Liver (tissue), 9 donors: Measurements from ENCODE around the gene F12. TPM values are rescaled to one million over a fixed set of nuclear protein-coding genes. Genes with fewer than 3 reads are reported as not detected.
A peak's percentile ranks its signal among the peaks of the same experiment; 100 is the strongest.

Experiments
- DNase-seq: peaks from one replicate; pipeline ENCODE4 v3.0.0-alpha.2; 2017; ENCODE audit warnings: low spot score
- H3K27ac ChIP-seq, 2 donors: one replicate each; pipeline ENCODE4 v1.7.0; 2013; ENCODE audit warnings: inconsistent platforms in 2 of 2, low read length in 2 of 2, control low read depth in 1 of 2, low read depth in 1 of 2, mild to moderate bottlenecking in 1 of 2
- H3K27me3 ChIP-seq, 4 donors: one replicate each; pipeline versions ENCODE4 v1.6.1 to v1.7.0; 2013; ENCODE audit warnings: low read length in 3 of 4, inconsistent platforms in 1 of 4, mild to moderate bottlenecking in 1 of 4, moderate library complexity in 1 of 4; ENCODE audit not compliant: control insufficient read depth in 4 of 4, insufficient read depth in 4 of 4
- H3K36me3 ChIP-seq, 4 donors: one replicate each; pipeline versions ENCODE4 v1.6.1 to v1.7.0; 2013; ENCODE audit warnings: low read length in 3 of 4, mild to moderate bottlenecking in 3 of 4, low read depth in 1 of 4, moderate library complexity in 1 of 4; ENCODE audit not compliant: control insufficient read depth in 4 of 4, insufficient read depth in 3 of 4
- H3K4me1 ChIP-seq, 4 donors: one replicate each; pipeline versions ENCODE4 v1.6.1 to v1.7.0; 2013; ENCODE audit warnings: low read length in 3 of 4, mild to moderate bottlenecking in 3 of 4, moderate library complexity in 1 of 4; ENCODE audit not compliant: control insufficient read depth in 4 of 4, insufficient read depth in 4 of 4
- H3K4me3 ChIP-seq, 3 donors: one replicate each; pipeline versions ENCODE4 v1.6.1 to v1.7.0; 2013; ENCODE audit warnings: low read length in 3 of 3, control low read depth in 1 of 3, low read depth in 1 of 3, mild to moderate bottlenecking in 1 of 3
- H3K9ac ChIP-seq, 2 donors: one replicate each; pipeline ENCODE4 v1.7.0; 2013; ENCODE audit warnings: low read length in 2 of 2, mild to moderate bottlenecking in 2 of 2, moderate library complexity in 2 of 2, control low read depth in 1 of 2, low read depth in 1 of 2
- H3K9me3 ChIP-seq, 4 donors: one replicate each; pipeline versions ENCODE4 v1.6.1 to v1.7.0; 2013; ENCODE audit warnings: low read length in 3 of 4; ENCODE audit not compliant: control insufficient read depth in 4 of 4
- EGR1 ChIP-seq, 2 donors: IDR thresholded peaks; 2 replicates each; pipeline ENCODE4 v1.6.1; 2016 to 2018; ENCODE audit warnings: antibody characterized with exemption in 2 of 2, low read depth in 2 of 2
- HNF4A ChIP-seq, 2 donors: conservative IDR thresholded peaks; 2 replicates each; pipeline ENCODE4 v1.6.1; 2016; ENCODE audit warnings: antibody characterized with exemption in 2 of 2, mild to moderate bottlenecking in 2 of 2
- JUND ChIP-seq, 2 donors: IDR thresholded peaks; 2 replicates each; pipeline ENCODE4 v1.6.1; 2016; ENCODE audit warnings: antibody characterized with exemption in 2 of 2
- RAD21 ChIP-seq, 2 donors: IDR thresholded peaks; 2 replicates each; pipeline ENCODE4 v1.6.1; 2016; ENCODE audit warnings: antibody characterized with exemption in 2 of 2, mild to moderate bottlenecking in 2 of 2
- SP1 ChIP-seq: IDR thresholded peaks from 2 replicates; pipeline ENCODE4 v1.6.1; 2018; ENCODE audit warnings: antibody characterized with exemption, mild to moderate bottlenecking
- YY1 ChIP-seq: IDR thresholded peaks from 2 replicates; pipeline ENCODE4 v1.6.1; 2016; ENCODE audit warnings: antibody characterized with exemption, mild to moderate bottlenecking
- WGBS: extraction: QIAGEN DNeasy Blood & Tissue Kit; methylation state at CpG from one replicate; pipeline ENCODE4 v1.1.7; 2013; 5-methylcytosine and 5-hydroxymethylcytosine counted together
- polyA plus RNA-seq, 2 donors: library from polyadenylated mRNA; stranded (reverse) in 1 of 2; unstranded in 1 of 2; fragments of 200-250 nt in 1 of 2; fragments of >200 nt in 1 of 2; fragmentation: Nextera tagmentation in 1 of 2; extraction: Ambion mirVana in 1 of 2; gene quantifications; one replicate each; pipeline versions ENCODE4 v1.2.1 to v1.2.3, GENCODE V29; 2013 to 2015
- total RNA-seq, 2 donors: library from RNA; depleted of rRNA; stranded (reverse); fragments of >200 nt; gene quantifications; one replicate each; pipeline ENCODE4 v1.2.3, GENCODE V29; 2014
- TF ChIP-seq, protein P1 (sequence below): fragments of 150-350 bp; IDR thresholded peaks from 2 replicates; pipeline ENCODE4 v1.5.1; 2017; ENCODE audit warnings: improper control_type of control experiment, low read depth, low read length; ENCODE audit not compliant: missing input control
- TF ChIP-seq, protein P2 (sequence below): IDR thresholded peaks from 2 replicates; pipeline ENCODE4 v1.6.1; 2016; ENCODE audit warnings: antibody characterized with exemption, mild to moderate bottlenecking
- TF ChIP-seq, protein P3 (sequence below): IDR thresholded peaks from 2 replicates; pipeline ENCODE4 v1.6.1; 2016; ENCODE audit warnings: antibody characterized with exemption
- donor health status: healthy.
- donor health status: healthy.
- donor health status: healthy.
- donor health status: healthy.
- donor health status: healthy.

The F12 gene
- total and polyA plus RNA-seq, 4 donors = 27.7 to 328 (median 275) TPM

DNA sequence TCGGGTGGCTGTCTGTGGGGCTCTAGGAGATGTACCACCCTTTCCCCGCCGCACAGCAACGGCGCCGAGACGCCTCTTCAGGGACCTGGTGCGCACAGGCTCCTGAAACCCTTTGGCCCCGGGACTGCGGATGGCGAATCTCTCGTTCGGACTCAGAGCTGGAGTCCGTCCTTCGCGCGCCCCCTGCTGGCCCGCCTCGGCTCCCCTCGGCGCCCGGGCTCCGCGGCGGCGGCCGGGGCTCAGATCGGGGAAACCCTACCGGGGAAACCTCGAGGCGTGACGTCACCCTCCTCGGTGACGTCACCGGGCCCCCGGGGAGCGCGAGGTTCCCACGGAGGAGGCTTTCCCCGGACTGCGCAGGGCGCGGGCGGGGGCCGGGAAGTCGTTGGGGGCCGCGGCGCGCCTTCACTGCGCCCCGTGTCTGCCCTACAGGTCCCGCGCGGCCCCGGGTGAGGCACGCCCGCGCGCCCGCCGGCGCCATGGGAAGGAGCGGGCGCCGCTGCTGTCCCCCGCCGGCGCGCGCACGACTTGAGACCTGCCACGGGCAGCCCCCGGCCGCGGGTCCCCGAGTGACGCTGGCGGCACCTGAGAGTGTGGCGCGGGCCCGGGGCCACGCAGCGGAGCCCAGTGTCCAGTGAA, 45.2 kb upstream of the F12 start:
- peak overlapping the region; percentile 55 to 81 (median 60) for H3K4me3 ChIP-seq
- no peaks in the 10 kb centered on the region for H3K27me3 ChIP-seq
- no peaks in the 10 kb centered on the region for H3K36me3 ChIP-seq
- no peaks in the 10 kb centered on the region for H3K9me3 ChIP-seq
- H3K9ac ChIP-seq = peak overlapping the region in 1 of 2 donors; percentile 66
- TF ChIP-seq SP1 (no peak), RAD21 (IDR thresholded peaks at IDR 0.05) (peak; percentile 82 to 84)
- TF ChIP-seq, protein P1, sequence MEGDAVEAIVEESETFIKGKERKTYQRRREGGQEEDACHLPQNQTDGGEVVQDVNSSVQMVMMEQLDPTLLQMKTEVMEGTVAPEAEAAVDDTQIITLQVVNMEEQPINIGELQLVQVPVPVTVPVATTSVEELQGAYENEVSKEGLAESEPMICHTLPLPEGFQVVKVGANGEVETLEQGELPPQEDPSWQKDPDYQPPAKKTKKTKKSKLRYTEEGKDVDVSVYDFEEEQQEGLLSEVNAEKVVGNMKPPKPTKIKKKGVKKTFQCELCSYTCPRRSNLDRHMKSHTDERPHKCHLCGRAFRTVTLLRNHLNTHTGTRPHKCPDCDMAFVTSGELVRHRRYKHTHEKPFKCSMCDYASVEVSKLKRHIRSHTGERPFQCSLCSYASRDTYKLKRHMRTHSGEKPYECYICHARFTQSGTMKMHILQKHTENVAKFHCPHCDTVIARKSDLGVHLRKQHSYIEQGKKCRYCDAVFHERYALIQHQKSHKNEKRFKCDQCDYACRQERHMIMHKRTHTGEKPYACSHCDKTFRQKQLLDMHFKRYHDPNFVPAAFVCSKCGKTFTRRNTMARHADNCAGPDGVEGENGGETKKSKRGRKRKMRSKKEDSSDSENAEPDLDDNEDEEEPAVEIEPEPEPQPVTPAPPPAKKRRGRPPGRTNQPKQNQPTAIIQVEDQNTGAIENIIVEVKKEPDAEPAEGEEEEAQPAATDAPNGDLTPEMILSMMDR = peak; percentile 97
- TF ChIP-seq, protein P2, sequence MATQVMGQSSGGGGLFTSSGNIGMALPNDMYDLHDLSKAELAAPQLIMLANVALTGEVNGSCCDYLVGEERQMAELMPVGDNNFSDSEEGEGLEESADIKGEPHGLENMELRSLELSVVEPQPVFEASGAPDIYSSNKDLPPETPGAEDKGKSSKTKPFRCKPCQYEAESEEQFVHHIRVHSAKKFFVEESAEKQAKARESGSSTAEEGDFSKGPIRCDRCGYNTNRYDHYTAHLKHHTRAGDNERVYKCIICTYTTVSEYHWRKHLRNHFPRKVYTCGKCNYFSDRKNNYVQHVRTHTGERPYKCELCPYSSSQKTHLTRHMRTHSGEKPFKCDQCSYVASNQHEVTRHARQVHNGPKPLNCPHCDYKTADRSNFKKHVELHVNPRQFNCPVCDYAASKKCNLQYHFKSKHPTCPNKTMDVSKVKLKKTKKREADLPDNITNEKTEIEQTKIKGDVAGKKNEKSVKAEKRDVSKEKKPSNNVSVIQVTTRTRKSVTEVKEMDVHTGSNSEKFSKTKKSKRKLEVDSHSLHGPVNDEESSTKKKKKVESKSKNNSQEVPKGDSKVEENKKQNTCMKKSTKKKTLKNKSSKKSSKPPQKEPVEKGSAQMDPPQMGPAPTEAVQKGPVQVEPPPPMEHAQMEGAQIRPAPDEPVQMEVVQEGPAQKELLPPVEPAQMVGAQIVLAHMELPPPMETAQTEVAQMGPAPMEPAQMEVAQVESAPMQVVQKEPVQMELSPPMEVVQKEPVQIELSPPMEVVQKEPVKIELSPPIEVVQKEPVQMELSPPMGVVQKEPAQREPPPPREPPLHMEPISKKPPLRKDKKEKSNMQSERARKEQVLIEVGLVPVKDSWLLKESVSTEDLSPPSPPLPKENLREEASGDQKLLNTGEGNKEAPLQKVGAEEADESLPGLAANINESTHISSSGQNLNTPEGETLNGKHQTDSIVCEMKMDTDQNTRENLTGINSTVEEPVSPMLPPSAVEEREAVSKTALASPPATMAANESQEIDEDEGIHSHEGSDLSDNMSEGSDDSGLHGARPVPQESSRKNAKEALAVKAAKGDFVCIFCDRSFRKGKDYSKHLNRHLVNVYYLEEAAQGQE = no peak
- peak; percentile 96 for DNase-seq
- WGBS = under 1% methylated on average over 84 of the region's 84 CpGs
- H3K4me1 ChIP-seq = peaks cover 3 to 27% (median 15%) of the 10 kb centered on the region in 4 donors
- H3K27ac ChIP-seq = peak overlapping the region; percentile 67 to 80

DNA sequence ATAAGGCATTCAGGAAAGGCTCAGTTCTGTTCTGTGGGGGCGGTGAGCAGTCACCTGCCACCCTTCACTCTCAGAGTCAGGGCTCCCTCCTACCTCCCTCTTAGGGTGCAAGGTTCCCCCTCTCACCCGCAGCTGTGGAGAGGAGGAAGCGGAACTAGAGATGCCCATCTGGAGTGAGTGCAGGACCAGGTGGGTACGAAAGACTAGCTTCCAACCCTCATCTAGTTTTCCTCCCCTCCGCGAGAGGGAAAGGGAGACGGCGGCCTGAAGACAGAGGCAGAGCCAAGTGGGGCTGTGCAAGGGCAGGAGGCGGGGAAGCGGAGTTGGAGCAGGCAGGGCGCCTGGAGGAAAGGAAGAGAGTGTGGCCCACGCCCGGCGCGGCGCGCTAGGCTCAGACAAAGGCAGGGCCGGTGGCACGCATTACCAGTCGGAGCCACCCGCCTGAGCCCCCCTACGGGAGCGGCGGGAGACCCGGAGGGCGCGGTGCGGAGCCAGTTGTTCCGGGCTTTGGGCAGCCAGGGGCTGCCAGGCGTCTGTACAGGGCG, 44.6 kb upstream of the F12 start:
- WGBS = 18% methylated on average over 31 of the region's 31 CpGs
- Histone ChIP-seq H3K27ac (no peak overlapping the region), H3K4me3 (peak overlapping the region in 1 of 3 donors; percentile 25), H3K36me3 (no peaks in the 10 kb centered on the region), H3K4me1 (peaks cover 3 to 27% (median 15%) of the 10 kb centered on the region in 4 donors), H3K9ac (no peak overlapping the region), H3K9me3 (no peaks in the 10 kb centered on the region), H3K27me3 (no peaks in the 10 kb centered on the region)
- TF ChIP-seq, protein P3, sequence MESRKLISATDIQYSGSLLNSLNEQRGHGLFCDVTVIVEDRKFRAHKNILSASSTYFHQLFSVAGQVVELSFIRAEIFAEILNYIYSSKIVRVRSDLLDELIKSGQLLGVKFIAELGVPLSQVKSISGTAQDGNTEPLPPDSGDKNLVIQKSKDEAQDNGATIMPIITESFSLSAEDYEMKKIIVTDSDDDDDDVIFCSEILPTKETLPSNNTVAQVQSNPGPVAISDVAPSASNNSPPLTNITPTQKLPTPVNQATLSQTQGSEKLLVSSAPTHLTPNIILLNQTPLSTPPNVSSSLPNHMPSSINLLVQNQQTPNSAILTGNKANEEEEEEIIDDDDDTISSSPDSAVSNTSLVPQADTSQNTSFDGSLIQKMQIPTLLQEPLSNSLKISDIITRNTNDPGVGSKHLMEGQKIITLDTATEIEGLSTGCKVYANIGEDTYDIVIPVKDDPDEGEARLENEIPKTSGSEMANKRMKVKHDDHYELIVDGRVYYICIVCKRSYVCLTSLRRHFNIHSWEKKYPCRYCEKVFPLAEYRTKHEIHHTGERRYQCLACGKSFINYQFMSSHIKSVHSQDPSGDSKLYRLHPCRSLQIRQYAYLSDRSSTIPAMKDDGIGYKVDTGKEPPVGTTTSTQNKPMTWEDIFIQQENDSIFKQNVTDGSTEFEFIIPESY = no peak
- TF ChIP-seq HNF4A (conservative IDR thresholded peaks at IDR 0.05) (no peak), SP1 (no peak), JUND (IDR thresholded peaks at IDR 0.05) (no peak), EGR1 (IDR thresholded peaks at IDR 0.05; ENCODE audit: low read depth in 2 of 2) (no peak), RAD21 (IDR thresholded peaks at IDR 0.05) (no peak), YY1 (no peak)
- no peak for DNase-seq
